GM13977 (cell line): ENCODE data around the gene UTY.

Experiments used
- DNase-seq: peaks from one replicate; pipeline ENCODE4 v3.0.0; 2012; ENCODE audit warnings: low spot score
- CTCF ChIP-seq: IDR thresholded peaks from 2 replicates; pipeline ENCODE4 v1.5.1; 2012; ENCODE audit warnings: mild to moderate bottlenecking, control low read depth; ENCODE audit not compliant: insufficient read depth; ENCODE audit errors: extremely low read depth, missing control alignments
- in situ Hi-C: fragments of 300-500 bp; cut with MboI; formaldehyde crosslinking; loops from one replicate; pipeline ENCODE4 v1.12.0; 2022; ENCODE audit warnings: low sequenced_read_pairs, low pct_unique_long_range_greater_than_20kb, mixed read lengths, inconsistent platforms; ENCODE audit not compliant: unreplicated experiment

The UTY gene

GRCh38 chrY:13333791-13334190 lies 146.0 kb downstream of the UTY start:
- no peak for TF ChIP-seq CTCF
- in situ Hi-C loops = no loop called here
- DNase-seq = no peak

DNA sequence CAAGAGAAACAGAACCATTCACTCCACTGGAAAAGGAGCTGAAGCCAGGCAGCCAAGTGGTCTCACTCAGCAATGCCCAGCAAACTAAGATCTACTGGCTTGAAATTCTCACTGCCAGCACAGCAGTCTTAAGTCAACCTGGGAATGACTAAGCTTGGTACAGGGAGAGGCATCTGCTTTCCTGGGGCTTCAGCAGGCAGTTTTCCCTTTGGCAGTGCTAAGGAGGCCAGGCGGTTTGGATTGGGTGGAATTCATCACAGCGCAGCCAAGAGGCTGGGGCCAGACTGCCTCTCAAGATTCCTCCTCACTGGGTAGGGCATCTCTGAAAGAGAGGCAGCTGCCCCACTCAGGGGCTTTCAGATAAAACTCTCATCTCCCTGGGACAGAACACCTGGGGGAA lies 149.2 kb downstream of the UTY start:
- no peak for DNase-seq
- TF ChIP-seq CTCF = no peak
- in situ Hi-C loops = no loop called here

GRCh38 chrY:13312966-13313365 lies 166.9 kb downstream of the UTY start:
- TF ChIP-seq CTCF = no peak
- in situ Hi-C loops = no loop called here
- DNase-seq = no peak

DNA sequence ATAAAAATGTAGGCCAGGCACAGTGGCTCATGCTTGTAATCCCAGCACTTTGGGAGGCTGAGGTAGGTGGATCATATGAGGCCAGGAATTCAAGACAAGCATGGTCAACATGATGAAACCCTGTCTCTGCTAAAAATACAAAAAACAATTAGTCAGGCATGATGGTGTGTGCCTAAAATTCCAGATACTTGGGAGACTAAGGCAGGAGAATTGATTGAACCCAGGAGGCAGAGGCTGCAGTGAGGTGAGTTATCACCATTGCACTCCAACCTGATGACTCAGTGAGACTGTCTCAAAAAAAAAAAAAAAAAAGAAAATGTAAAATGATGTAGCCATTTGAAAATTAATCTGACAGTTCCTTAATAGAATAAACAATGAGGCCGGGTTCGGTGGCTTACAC lies 171.9 kb downstream of the UTY start:
- no peak for TF ChIP-seq CTCF
- DNase-seq = no peak
- in situ Hi-C loops = no loop called here

GRCh38 chrY:13300795-13301194 lies 179.0 kb downstream of the UTY start:
- in situ Hi-C loops = no loop called here
- no peak for DNase-seq
- no peak for TF ChIP-seq CTCF

- no peak for DNase-seq
- no peak for TF ChIP-seq CTCF
- in situ Hi-C loops = no loop called here
Observed at GRCh38 chrY:13299411-13299810, 180.4 kb downstream of the UTY start.
